Mesenchymal stem cell (in vitro differentiated cells and primary cell): ENCODE data around the gene TERB1.

Source experiments
- DNase-seq: peaks from one replicate; pipeline ENCODE4 v3.0.0-alpha.2; 2013
- H2AFZ ChIP-seq: one replicate; pipeline ENCODE4 v1.6.1; 2013; ENCODE audit warnings: low read depth, mild to moderate bottlenecking, control low read depth, inconsistent platforms, low read length, moderate library complexity
- H2AK5ac ChIP-seq: 2 replicates; pipeline ENCODE4 v1.6.1; 2013; ENCODE audit warnings: low read length, moderate library complexity, mild to moderate bottlenecking, inconsistent platforms; ENCODE audit not compliant: severe bottlenecking
- H2BK120ac ChIP-seq: one replicate; pipeline ENCODE4 v1.6.1; 2013; ENCODE audit warnings: low read depth, mild to moderate bottlenecking, inconsistent platforms, low read length, moderate library complexity
- H2BK12ac ChIP-seq, 2 experiments: one replicate each; pipeline ENCODE4 v1.6.1; 2013; ENCODE audit warnings: inconsistent platforms in 2 of 2, low read length in 2 of 2, mild to moderate bottlenecking in 2 of 2, moderate library complexity in 2 of 2, control low read depth in 1 of 2
- H2BK15ac ChIP-seq: one replicate; pipeline ENCODE4 v1.6.1; 2013; ENCODE audit warnings: mild to moderate bottlenecking, low read depth, inconsistent platforms; ENCODE audit not compliant: poor library complexity, severe bottlenecking
- H2BK5ac ChIP-seq: 2 replicates; pipeline ENCODE4 v1.6.1; 2013; ENCODE audit warnings: low read depth, mild to moderate bottlenecking, low read length, control low read depth, inconsistent platforms; ENCODE audit not compliant: poor library complexity, severe bottlenecking
- H3K14ac ChIP-seq, 2 experiments: one replicate each; pipeline ENCODE4 v1.6.1; 2013; ENCODE audit warnings: inconsistent platforms in 2 of 2, low read length in 2 of 2, control low read depth in 1 of 2, mild to moderate bottlenecking in 1 of 2, moderate library complexity in 1 of 2
- H3K18ac ChIP-seq, 2 experiments: one replicate each; pipeline ENCODE4 v1.6.1; 2013; ENCODE audit warnings: inconsistent platforms in 2 of 2, low read length in 2 of 2, control low read depth in 1 of 2, low read depth in 1 of 2, mild to moderate bottlenecking in 1 of 2
- H3K23ac ChIP-seq, 2 experiments: one replicate each; pipeline ENCODE4 v1.6.1; 2013; ENCODE audit warnings: inconsistent platforms in 2 of 2, low read length in 2 of 2, mild to moderate bottlenecking in 2 of 2, moderate library complexity in 2 of 2, control low read depth in 1 of 2
- H3K27ac ChIP-seq: 2 replicates; pipeline ENCODE4 v1.5.1; 2013; ENCODE audit warnings: mild to moderate bottlenecking, moderate library complexity, low read length, control low read depth, inconsistent platforms; ENCODE audit not compliant: poor library complexity, severe bottlenecking
- H3K27me3 ChIP-seq, 2 experiments: 2 replicates each; pipeline versions ENCODE4 v1.6.1 to v1.7.0; 2013; ENCODE audit warnings: low read length in 2 of 2, mild to moderate bottlenecking in 2 of 2, moderate library complexity in 2 of 2, control low read depth in 1 of 2, inconsistent platforms in 1 of 2; ENCODE audit not compliant: control insufficient read depth in 1 of 2, insufficient read depth in 1 of 2
- H3K36me3 ChIP-seq, 2 experiments: 2 replicates each; pipeline versions ENCODE4 v1.6.1 to v1.7.0; 2013; ENCODE audit warnings: low read length in 2 of 2, control low read depth in 1 of 2, inconsistent platforms in 1 of 2, low read depth in 1 of 2, mild to moderate bottlenecking in 1 of 2; ENCODE audit not compliant: insufficient read depth in 2 of 2, control insufficient read depth in 1 of 2
- H3K4ac ChIP-seq, 2 experiments: one replicate each; pipeline ENCODE4 v1.6.1; 2013; ENCODE audit warnings: inconsistent platforms in 2 of 2, low read length in 2 of 2, mild to moderate bottlenecking in 2 of 2, moderate library complexity in 2 of 2, control low read depth in 1 of 2, low read depth in 1 of 2
- H3K4me1 ChIP-seq: 2 replicates; pipeline ENCODE4 v1.6.1; 2013; ENCODE audit warnings: low read depth, low read length, control low read depth; ENCODE audit not compliant: control insufficient read depth, insufficient read depth
- H3K4me2 ChIP-seq: 2 replicates; pipeline ENCODE4 v1.6.1; 2013; ENCODE audit warnings: low read length, mild to moderate bottlenecking, inconsistent platforms; ENCODE audit not compliant: poor library complexity, severe bottlenecking
- H3K4me3 ChIP-seq, 2 experiments: 2 replicates each; pipeline versions ENCODE4 v1.5.1 to v1.7.0; 2013; ENCODE audit warnings: low read length in 2 of 2, mild to moderate bottlenecking in 2 of 2, control low read depth in 1 of 2, low read depth in 1 of 2; ENCODE audit not compliant: insufficient read depth in 1 of 2
- H3K79me1 ChIP-seq: replicated peaks from 2 replicates; pipeline ENCODE4 v1.6.1; 2013; ENCODE audit warnings: mild to moderate bottlenecking, control low read depth, low read length, inconsistent platforms; ENCODE audit not compliant: poor library complexity, severe bottlenecking
- H3K9ac ChIP-seq: 2 replicates; pipeline ENCODE4 v1.7.0; 2013; ENCODE audit warnings: mild to moderate bottlenecking, low read length, moderate library complexity
- H3K9me3 ChIP-seq: 2 replicates; pipeline ENCODE4 v1.7.0; 2013; ENCODE audit warnings: mild to moderate bottlenecking, low read length; ENCODE audit not compliant: control insufficient read depth
- H4K8ac ChIP-seq: one replicate; pipeline ENCODE4 v1.6.1; 2013; ENCODE audit warnings: inconsistent platforms, mild to moderate bottlenecking, low read length, moderate library complexity
- H4K91ac ChIP-seq: one replicate; pipeline ENCODE4 v1.6.1; 2013; ENCODE audit warnings: mild to moderate bottlenecking, low read length, inconsistent platforms
- WGBS: methylation state at CpG from one replicate; pipeline ENCODE4 v1.1.7; 2013; ENCODE audit warnings: mixed read lengths; 5-methylcytosine and 5-hydroxymethylcytosine counted together

Gene TERB1

DNA sequence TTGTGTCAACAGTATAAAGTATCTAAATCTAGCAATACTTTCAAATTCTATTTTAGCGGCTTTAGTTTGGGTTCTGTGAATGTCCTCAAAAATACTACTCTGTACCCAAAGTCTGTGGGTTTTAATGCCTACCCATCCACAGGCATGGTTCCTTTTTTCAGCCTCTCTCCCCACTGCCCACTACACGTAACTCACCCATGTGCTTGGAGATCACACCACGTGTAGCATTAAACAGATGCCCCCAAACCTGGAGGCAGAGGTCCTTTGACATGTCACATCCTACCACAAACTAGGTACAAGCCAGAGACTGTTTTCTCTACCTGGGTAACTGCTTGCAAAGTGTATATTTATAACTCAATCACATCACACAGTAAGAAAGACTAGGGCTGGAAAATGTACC lies 55.3 kb downstream of the TERB1 start:
- 95% methylated on average over 3 of the region's 3 CpGs for WGBS
- H4K8ac ChIP-seq = no peak overlapping the region
- H3K9ac ChIP-seq = no peak overlapping the region
- no peak overlapping the region for H2BK12ac ChIP-seq
- no peak overlapping the region for H3K18ac ChIP-seq
- H3K79me1 ChIP-seq = peaks cover 3% of the 10 kb centered on the region
- H3K23ac ChIP-seq = no peak overlapping the region
- no peak overlapping the region for H2BK5ac ChIP-seq
- H3K4me2 ChIP-seq = no peak overlapping the region
- H3K36me3 ChIP-seq = peaks cover 47 to 80% of the 10 kb centered on the region in 2 experiments
- no peak overlapping the region for H3K27ac ChIP-seq
- H3K27me3 ChIP-seq = no peaks in the 10 kb centered on the region
- H3K4ac ChIP-seq = no peak overlapping the region
- H2BK120ac ChIP-seq = no peak overlapping the region
- H4K91ac ChIP-seq = no peak overlapping the region
- peaks cover 11% of the 10 kb centered on the region for H3K4me1 ChIP-seq
- no peak overlapping the region for H2AK5ac ChIP-seq
- H2BK15ac ChIP-seq = no peak overlapping the region
- H3K9me3 ChIP-seq = no peaks in the 10 kb centered on the region
- H3K14ac ChIP-seq = no peak overlapping the region
- H2AFZ ChIP-seq = no peak overlapping the region
- no peak overlapping the region for H3K4me3 ChIP-seq
- DNase-seq = no peak

- H3K4me1 ChIP-seq = peaks cover 12% of the 10 kb centered on the region
- H3K27me3 ChIP-seq = no peaks in the 10 kb centered on the region
- H3K23ac ChIP-seq = no peak overlapping the region
- 90% methylated on average over 9 of the region's 10 CpGs for WGBS
- DNase-seq = peak; percentile 53
- H3K18ac ChIP-seq = no peak overlapping the region
- H3K14ac ChIP-seq = no peak overlapping the region
- H3K4me2 ChIP-seq = no peak overlapping the region
- no peak overlapping the region for H2BK120ac ChIP-seq
- H4K91ac ChIP-seq = no peak overlapping the region
- no peak overlapping the region for H2BK12ac ChIP-seq
- no peak overlapping the region for H4K8ac ChIP-seq
- H3K9me3 ChIP-seq = no peaks in the 10 kb centered on the region
- H3K36me3 ChIP-seq = peaks cover 56 to 83% of the 10 kb centered on the region in 2 experiments
- peak overlapping the region; percentile 88 for H3K9ac ChIP-seq
- H2BK15ac ChIP-seq = no peak overlapping the region
- no peak overlapping the region for H2AFZ ChIP-seq
- H3K27ac ChIP-seq = peak overlapping the region; percentile 79
- H3K4me3 ChIP-seq = peak overlapping the region in 1 of 2 experiments; percentile 32
- no peak overlapping the region for H3K4ac ChIP-seq
- no peak overlapping the region for H2BK5ac ChIP-seq
- H2AK5ac ChIP-seq = peak overlapping the region; percentile 31
- peaks cover 12% of the 10 kb centered on the region for H3K79me1 ChIP-seq
Measured at GRCh38 chr16:66741950-66742808, 59.2 kb downstream of the TERB1 start.

DNA sequence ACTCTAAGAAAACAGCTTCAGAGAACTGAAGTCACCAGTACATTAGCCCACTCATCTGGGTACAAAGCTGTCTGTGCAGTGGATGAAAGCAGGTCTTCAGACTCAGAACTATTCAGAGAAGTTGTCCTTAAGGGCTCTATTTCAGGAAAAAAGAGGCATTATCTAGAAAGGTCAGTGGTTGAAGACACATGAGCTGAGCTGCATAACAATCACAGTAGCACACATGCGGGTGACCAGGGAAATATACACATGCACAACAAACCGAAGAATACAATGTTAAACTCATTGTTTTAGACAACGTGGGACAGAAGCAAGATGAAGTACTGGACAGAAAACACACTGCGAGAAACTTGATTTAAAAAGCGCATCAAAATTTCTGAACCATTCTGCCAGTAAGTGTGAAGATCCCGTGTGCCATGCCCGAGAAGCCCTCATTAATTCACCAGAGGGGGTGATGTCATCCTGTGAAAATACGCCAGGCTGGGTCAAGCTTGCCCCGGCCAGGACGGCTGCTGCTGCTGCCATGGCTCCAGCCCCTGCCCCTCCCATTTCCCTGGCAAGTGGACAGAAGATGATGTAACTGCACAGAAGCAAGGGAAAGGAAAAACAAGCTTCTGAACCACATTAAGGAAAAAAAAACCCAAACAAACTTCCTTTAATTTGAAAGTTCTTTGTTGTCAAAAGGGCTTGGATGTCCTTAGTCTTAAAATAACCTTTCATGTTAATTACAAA lies 60.0 kb downstream of the TERB1 start:
- H2BK120ac ChIP-seq = no peak overlapping the region
- peaks cover 14% of the 10 kb centered on the region for H3K79me1 ChIP-seq
- H3K36me3 ChIP-seq = peaks cover 54 to 81% of the 10 kb centered on the region in 2 experiments
- H3K9me3 ChIP-seq = no peaks in the 10 kb centered on the region
- no peak overlapping the region for H2BK12ac ChIP-seq
- H3K23ac ChIP-seq = no peak overlapping the region
- no peak overlapping the region for H4K8ac ChIP-seq
- no peak overlapping the region for H2AFZ ChIP-seq
- peak overlapping the region; percentile 9 for H3K27ac ChIP-seq
- no peak overlapping the region for H2AK5ac ChIP-seq
- no peak overlapping the region for H3K14ac ChIP-seq
- H4K91ac ChIP-seq = no peak overlapping the region
- no peaks in the 10 kb centered on the region for H3K27me3 ChIP-seq
- H3K4me2 ChIP-seq = no peak overlapping the region
- DNase-seq = peak; percentile 87
- peaks cover 12% of the 10 kb centered on the region for H3K4me1 ChIP-seq
- 63% methylated on average over 10 of the region's 10 CpGs for WGBS
- H2BK15ac ChIP-seq = no peak overlapping the region
- peak overlapping the region; percentile 88 for H3K9ac ChIP-seq
- no peak overlapping the region for H3K18ac ChIP-seq
- H3K4me3 ChIP-seq = peak overlapping the region in 1 of 2 experiments; percentile 5
- no peak overlapping the region for H3K4ac ChIP-seq
- H2BK5ac ChIP-seq = no peak overlapping the region

DNA sequence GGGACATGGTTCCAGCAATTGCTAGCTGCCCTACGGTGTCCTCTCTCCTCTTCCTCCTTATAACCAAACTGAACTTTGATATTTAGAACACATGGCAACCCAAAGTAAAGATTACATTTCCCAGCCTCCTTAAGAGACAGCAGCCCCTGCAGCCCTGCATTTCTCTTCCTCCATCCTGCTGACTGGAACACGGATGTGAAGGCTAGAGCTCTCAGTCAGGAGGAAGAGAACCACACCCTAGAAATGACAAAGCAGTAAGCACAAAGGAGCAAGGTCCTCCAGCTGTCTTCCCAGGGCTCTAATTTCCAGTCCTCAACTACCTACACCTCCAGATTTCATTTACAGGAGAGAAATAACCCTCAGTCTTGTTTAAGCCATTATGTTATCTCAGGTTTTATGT lies 60.9 kb downstream of the TERB1 start:
- H3K9ac ChIP-seq = peak overlapping the region; percentile 88
- H3K23ac ChIP-seq = no peak overlapping the region
- H3K4ac ChIP-seq = peak overlapping the region in 1 of 2 experiments; percentile 73
- no peaks in the 10 kb centered on the region for H3K9me3 ChIP-seq
- peak overlapping the region; percentile 13 for H3K27ac ChIP-seq
- H2AK5ac ChIP-seq = no peak overlapping the region
- H3K79me1 ChIP-seq = peaks cover 17% of the 10 kb centered on the region
- WGBS = 82% methylated on average over 2 of the region's 2 CpGs
- no peak overlapping the region for H2BK120ac ChIP-seq
- H2BK5ac ChIP-seq = no peak overlapping the region
- H3K4me2 ChIP-seq = no peak overlapping the region
- H2BK15ac ChIP-seq = no peak overlapping the region
- peak; percentile 24 for DNase-seq
- H3K4me3 ChIP-seq = peak overlapping the region in 1 of 2 experiments; percentile 5
- H3K14ac ChIP-seq = no peak overlapping the region
- H3K36me3 ChIP-seq = peaks cover 55 to 82% of the 10 kb centered on the region in 2 experiments
- no peak overlapping the region for H2AFZ ChIP-seq
- peak overlapping the region; percentile 59 for H4K91ac ChIP-seq
- peaks cover 14% of the 10 kb centered on the region for H3K4me1 ChIP-seq
- H4K8ac ChIP-seq = peak overlapping the region; percentile 37
- no peaks in the 10 kb centered on the region for H3K27me3 ChIP-seq
- H2BK12ac ChIP-seq = no peak overlapping the region
- H3K18ac ChIP-seq = no peak overlapping the region
